ENCODE measurements around the gene MCU.

- TF ChIP-seq ATF3 (IDR thresholded peaks at IDR 0.05; ENCODE audit: insufficient read depth, low read depth, low read length) (no peak), POLR2AphosphoS5 (IDR thresholded peaks at IDR 0.05; ENCODE audit: low read depth, low read length) (no peak), FOSL1 (IDR thresholded peaks at IDR 0.05; ENCODE audit: insufficient read depth, low read depth, low read length) (no peak), POLR2A (IDR thresholded peaks at IDR 0.05; ENCODE audit: control extremely low read depth in 1 of 2, low read depth in 2 of 2, low read length in 2 of 2) (0 out of 3 replicates have a peak, but pooled peaks of 1 of the 2 experiments have one; percentile 39), RNF2 (IDR thresholded peaks at IDR 0.05; ENCODE audit: borderline replicate concordance, low read depth, low read length, missing control alignments, poor library complexity, severe bottlenecking) (no peak), CHD2 (IDR thresholded peaks at IDR 0.05; ENCODE audit: low read length) (no peak), EP300 (IDR thresholded peaks at IDR 0.05; ENCODE audit: borderline replicate concordance in 1 of 2, low read depth in 2 of 2, low read length in 2 of 2) (no peak), RAD21 (IDR thresholded peaks at IDR 0.05 in 1 of 2, conservative IDR thresholded peaks at IDR 0.05 in 1 of 2; ENCODE audit: low read depth in 2 of 2, low read length in 2 of 2) (no peak), JUND (IDR thresholded peaks at IDR 0.05; ENCODE audit: low read length) (no peak)
- TF ChIP-seq, protein P1, sequence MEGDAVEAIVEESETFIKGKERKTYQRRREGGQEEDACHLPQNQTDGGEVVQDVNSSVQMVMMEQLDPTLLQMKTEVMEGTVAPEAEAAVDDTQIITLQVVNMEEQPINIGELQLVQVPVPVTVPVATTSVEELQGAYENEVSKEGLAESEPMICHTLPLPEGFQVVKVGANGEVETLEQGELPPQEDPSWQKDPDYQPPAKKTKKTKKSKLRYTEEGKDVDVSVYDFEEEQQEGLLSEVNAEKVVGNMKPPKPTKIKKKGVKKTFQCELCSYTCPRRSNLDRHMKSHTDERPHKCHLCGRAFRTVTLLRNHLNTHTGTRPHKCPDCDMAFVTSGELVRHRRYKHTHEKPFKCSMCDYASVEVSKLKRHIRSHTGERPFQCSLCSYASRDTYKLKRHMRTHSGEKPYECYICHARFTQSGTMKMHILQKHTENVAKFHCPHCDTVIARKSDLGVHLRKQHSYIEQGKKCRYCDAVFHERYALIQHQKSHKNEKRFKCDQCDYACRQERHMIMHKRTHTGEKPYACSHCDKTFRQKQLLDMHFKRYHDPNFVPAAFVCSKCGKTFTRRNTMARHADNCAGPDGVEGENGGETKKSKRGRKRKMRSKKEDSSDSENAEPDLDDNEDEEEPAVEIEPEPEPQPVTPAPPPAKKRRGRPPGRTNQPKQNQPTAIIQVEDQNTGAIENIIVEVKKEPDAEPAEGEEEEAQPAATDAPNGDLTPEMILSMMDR (IDR thresholded peaks at IDR 0.05; ENCODE audit: control extremely low read depth in 1 of 3, insufficient read depth in 1 of 3, low read depth in 1 of 3, low read length in 3 of 3) = no peak
Observed at GRCh38 chr10:72792288-72792687, 100.3 kb downstream of the MCU start.
